Transverse colon (tissue), 4 donors: ENCODE data around the gene NDUFS3. TPM values are rescaled to one million over a fixed set of nuclear protein-coding genes. Genes with fewer than 3 reads are reported as not detected.

Experiments used
- DNase-seq: peaks from one replicate; pipeline ENCODE4 v3.0.0-alpha.2; 2019
- H3K27ac ChIP-seq, 4 donors: fragments of 200-600 bp; sonication (generic); 2 replicates each; pipeline ENCODE4 v1.5.1; 2016 to 2018; ENCODE audit warnings: inconsistent platforms in 4 of 4
- H3K27me3 ChIP-seq: fragments of 200-600 bp; sonication (generic); 2 replicates; pipeline ENCODE4 v1.5.1; 2017; ENCODE audit warnings: inconsistent platforms
- H3K36me3 ChIP-seq, 4 donors: fragments of 200-600 bp; sonication (generic); 2 replicates each; pipeline ENCODE4 v1.5.1; 2017 to 2019; ENCODE audit warnings: inconsistent platforms in 4 of 4
- H3K4me1 ChIP-seq, 4 donors: fragments of 200-600 bp; sonication (generic); 2 replicates each; pipeline ENCODE4 v1.5.1; 2017 to 2020; ENCODE audit warnings: inconsistent platforms in 4 of 4
- H3K4me3 ChIP-seq, 4 donors: fragments of 200-600 bp; sonication (generic); 1 replicate in 1 of 4; 2 replicates in 3 of 4; pipeline versions ENCODE4 v1.5.1 to v1.6.1; 2017 to 2019; ENCODE audit warnings: inconsistent platforms in 4 of 4
- H3K9me3 ChIP-seq, 2 donors: fragments of 200-600 bp; sonication (generic); 2 replicates each; pipeline ENCODE4 v1.5.1; 2017 to 2019; ENCODE audit warnings: inconsistent platforms in 2 of 2
- EP300 ChIP-seq: sonication (generic); formaldehyde crosslinking; IDR thresholded peaks from one replicate; pipeline ENCODE4 v1.6.1; 2017; ENCODE audit warnings: antibody characterized with exemption, low read depth
- POLR2A ChIP-seq: fragments of 450-650 bp; IDR thresholded peaks from one replicate; pipeline ENCODE4 v1.6.1; 2016; ENCODE audit warnings: antibody characterized with exemption, mild to moderate bottlenecking, moderate library complexity
- POLR2AphosphoS5 ChIP-seq, 3 donors: sonication (generic); formaldehyde crosslinking; IDR thresholded peaks; one replicate each; pipeline ENCODE4 v1.6.1; 2016; ENCODE audit warnings: antibody characterized with exemption in 3 of 3
- WGBS, 2 donors: methylation state at CpG; one replicate each; pipeline ENCODE4 v1.1.5; 2018; ENCODE audit warnings: low coverage in 1 of 2; 5-methylcytosine and 5-hydroxymethylcytosine counted together
- in situ Hi-C, 4 donors: fragments of 200-750 bp; cut with MboI; loops; one replicate each; pipeline versions ENCODE4 v1.15.0 to v1.15.1; 2017; ENCODE audit warnings: low sequenced_read_pairs in 3 of 4, low pct_ligation_motif_present in 1 of 4, low pct_unique_long_range_greater_than_20kb in 1 of 4
- intact Hi-C: fragments of 100-400 bp; cut with DNase I; formaldehyde crosslinking; loops from one replicate; pipeline ENCODE4 v1.15.1; 2023; ENCODE audit warnings: low total_unique reads
- total RNA-seq, 4 donors: library from RNA; depleted of rRNA; stranded (reverse); fragments of >200 nt; gene quantifications; one replicate each; pipeline ENCODE4 v1.1.0, GENCODE V29; 2016
- TF ChIP-seq, protein P1 (sequence below), 5 experiments: fragments of 200-600 bp in 3 of 5; fragments of 450-650 bp in 2 of 5; sonication (generic) in 3 of 5; IDR thresholded peaks; 1 replicate in 2 of 5; 2 replicates in 3 of 5; pipeline ENCODE4 v1.5.1; 2016 to 2017; ENCODE audit warnings: antibody characterized with exemption in 5 of 5, inconsistent platforms in 3 of 5, mild to moderate bottlenecking in 2 of 5, moderate library complexity in 1 of 5

The NDUFS3 gene
- total RNA-seq, 4 donors from 2014 or later, result 72.6 to 256 (median 213) TPM

DNA sequence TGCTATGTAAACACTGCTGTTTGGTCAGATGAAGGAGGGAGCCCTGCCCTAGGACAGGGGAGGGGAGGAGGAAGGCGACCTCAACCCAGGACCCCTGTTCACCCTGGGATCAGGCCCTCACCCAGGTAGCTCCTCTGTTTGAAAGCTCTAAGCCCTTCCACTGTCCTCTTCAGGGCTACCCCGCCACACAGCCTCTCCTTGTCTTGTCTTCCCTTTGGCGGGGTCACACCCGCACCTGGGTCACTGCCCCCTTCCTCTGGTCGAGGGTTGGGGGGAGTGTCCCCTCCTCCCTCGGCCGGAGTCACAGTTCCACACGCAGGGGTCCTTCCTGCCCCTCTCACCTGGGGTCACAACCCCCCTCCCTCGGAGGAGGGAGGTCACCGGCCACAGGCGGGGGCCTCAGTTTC is 13.9 kb upstream of the NDUFS3 start:
- no peaks in the 10 kb centered on the region for H3K9me3 ChIP-seq
- H3K27ac ChIP-seq, result peak overlapping the region; percentile 78 to 85 (median 82)
- in situ Hi-C loops, result loop anchor here in 1 of 4 donors (25.0 kb wide), 1 partner anchor 103 kb away; no protein-coding TSS in a partner anchor
- H3K36me3 ChIP-seq, result no peaks in the 10 kb centered on the region
- no peak for TF ChIP-seq POLR2A
- TF ChIP-seq, protein P1, sequence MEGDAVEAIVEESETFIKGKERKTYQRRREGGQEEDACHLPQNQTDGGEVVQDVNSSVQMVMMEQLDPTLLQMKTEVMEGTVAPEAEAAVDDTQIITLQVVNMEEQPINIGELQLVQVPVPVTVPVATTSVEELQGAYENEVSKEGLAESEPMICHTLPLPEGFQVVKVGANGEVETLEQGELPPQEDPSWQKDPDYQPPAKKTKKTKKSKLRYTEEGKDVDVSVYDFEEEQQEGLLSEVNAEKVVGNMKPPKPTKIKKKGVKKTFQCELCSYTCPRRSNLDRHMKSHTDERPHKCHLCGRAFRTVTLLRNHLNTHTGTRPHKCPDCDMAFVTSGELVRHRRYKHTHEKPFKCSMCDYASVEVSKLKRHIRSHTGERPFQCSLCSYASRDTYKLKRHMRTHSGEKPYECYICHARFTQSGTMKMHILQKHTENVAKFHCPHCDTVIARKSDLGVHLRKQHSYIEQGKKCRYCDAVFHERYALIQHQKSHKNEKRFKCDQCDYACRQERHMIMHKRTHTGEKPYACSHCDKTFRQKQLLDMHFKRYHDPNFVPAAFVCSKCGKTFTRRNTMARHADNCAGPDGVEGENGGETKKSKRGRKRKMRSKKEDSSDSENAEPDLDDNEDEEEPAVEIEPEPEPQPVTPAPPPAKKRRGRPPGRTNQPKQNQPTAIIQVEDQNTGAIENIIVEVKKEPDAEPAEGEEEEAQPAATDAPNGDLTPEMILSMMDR (IDR thresholded peaks at IDR 0.05), result no peak
- no peak for TF ChIP-seq EP300
- intact Hi-C loops, result no loop called here
- H3K27me3 ChIP-seq, result no peaks in the 10 kb centered on the region
- DNase-seq, result no peak
- peak overlapping the region; percentile 71 to 91 (median 76) for H3K4me3 ChIP-seq
- H3K4me1 ChIP-seq, result peaks cover 0 to 20% (median 9%) of the 10 kb centered on the region in 4 donors
- WGBS, 2 donors, result 9 to 100% methylated on average over 1 to 11 of the region's 11 CpGs

DNA sequence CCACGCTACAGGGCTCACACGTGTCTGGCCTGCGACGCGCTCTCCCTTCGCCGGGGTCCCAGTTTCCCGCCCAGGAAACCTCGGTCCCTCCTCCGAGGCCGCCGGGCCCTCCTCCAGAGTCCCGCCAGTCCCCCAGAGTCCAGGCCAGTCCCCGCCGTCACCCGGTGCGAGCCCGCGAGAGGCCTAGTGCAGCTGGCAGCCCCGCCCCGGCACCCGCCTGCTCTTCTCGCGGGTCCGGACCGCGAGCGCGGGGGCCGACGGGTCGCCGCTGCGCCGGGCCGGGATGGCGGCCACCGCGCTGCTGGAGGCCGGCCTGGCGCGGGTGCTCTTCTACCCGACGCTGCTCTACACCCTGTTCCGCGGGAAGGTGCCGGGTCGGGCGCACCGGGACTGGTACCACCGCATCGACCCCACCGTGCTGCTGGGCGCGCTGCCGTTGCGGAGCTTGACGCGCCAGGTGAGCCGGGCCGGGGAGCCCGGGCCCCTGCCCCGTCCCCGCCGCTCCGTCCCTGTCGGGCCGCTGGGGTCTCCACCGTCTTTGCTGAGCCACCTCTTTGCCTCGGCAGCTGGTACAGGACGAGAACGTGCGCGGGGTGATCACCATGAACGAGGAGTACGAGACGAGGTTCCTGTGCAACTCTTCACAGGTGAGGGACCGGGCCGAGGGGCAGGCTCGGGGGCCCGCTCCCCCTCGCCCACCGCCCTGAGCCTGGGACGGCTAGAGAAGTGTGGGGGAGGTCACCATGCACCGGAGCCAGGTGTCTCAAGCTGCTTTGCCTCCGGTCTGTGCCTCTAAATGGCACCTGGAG is 13.3 kb upstream of the NDUFS3 start, which contains the start of gene PTPMT1:
PTPMT1 (plus strand) TSS at position 260 of the 809 bp plus-strand sequence; CDS start at position 284, 24 bp downstream.
- Histone ChIP-seq H3K27me3 (no peaks in the 10 kb centered on the region), H3K36me3 (no peaks in the 10 kb centered on the region), H3K27ac (peak within 1 kb of the TSS; percentile 78 to 85 (median 82)), H3K4me1 (peaks cover 0 to 20% (median 9%) of the 10 kb centered on the region in 4 donors), H3K9me3 (no peaks in the 10 kb centered on the region), H3K4me3 (peak within 1 kb of the TSS; percentile 71 to 91 (median 76))
- WGBS, 2 donors, result 0% methylated on average over 73 of the region's 86 CpGs; no CpG with 5 or more reads in 1 of the 2 donors
- in situ Hi-C loops (loop anchor here in 1 of 4 donors (25.0 kb wide), 1 partner anchor 103 kb away; no protein-coding TSS in a partner anchor), intact Hi-C loops (no loop called here)
- peak; percentile 81 for DNase-seq
- TF ChIP-seq POLR2AphosphoS5 (IDR thresholded peaks at IDR 0.05) (peak in 1 of 3 donors; percentile 39), POLR2A (peak; percentile 36), EP300 (no peak)
- TF ChIP-seq, protein P1 (IDR thresholded peaks at IDR 0.05), result no peak

DNA sequence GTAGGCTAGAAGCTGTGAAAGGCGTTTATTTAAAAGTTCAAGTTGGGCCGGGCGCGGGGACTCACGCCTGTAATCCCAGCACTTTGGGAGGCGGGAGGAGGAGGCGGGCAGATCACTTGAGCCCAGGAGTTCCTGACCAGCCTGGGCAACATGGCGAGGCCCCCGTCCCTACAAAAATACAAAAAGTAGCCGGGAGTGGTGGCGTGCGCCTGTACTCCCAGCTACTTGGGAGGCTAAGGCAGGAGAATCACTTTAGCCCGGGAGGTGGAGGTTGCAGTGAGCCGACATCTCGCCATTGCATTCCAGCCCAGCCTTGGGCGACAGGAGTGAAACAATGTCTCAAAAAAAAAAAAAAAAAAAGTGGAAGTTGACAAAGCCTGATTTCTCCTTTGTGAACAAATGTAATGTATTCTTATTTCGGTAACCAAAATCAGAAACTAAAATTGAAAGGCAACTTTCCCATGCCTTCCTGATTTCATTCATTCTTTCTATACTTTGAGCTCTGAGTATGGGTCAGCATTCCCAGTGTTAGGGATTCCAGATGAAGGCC is 12.7 kb upstream of the NDUFS3 start:
- intact Hi-C loops, result no loop called here

More for the DNA sequence above, 12.7 kb upstream of the NDUFS3 start:
- Histone ChIP-seq H3K27ac (peak overlapping the region; percentile 78 to 85 (median 82)), H3K4me3 (peak overlapping the region; percentile 71 to 91 (median 76)), H3K27me3 (no peaks in the 10 kb centered on the region), H3K4me1 (peaks cover 0 to 20% (median 9%) of the 10 kb centered on the region in 4 donors), H3K36me3 (no peaks in the 10 kb centered on the region), H3K9me3 (no peaks in the 10 kb centered on the region)
- no peak for TF ChIP-seq POLR2AphosphoS5 (IDR thresholded peaks at IDR 0.05)
- no peak for TF ChIP-seq POLR2A
- TF ChIP-seq EP300, result no peak
- TF ChIP-seq, protein P1 (IDR thresholded peaks at IDR 0.05), result no peak
- in situ Hi-C loops, result loop anchor here in 1 of 4 donors (25.0 kb wide), 1 partner anchor 104 kb away; no protein-coding TSS in a partner anchor
- WGBS, 2 donors, result 23 to 66% methylated on average over 6 to 17 of the region's 17 CpGs
- no peak for DNase-seq
